Endothelial cell of umbilical vein (primary cell): ENCODE measurements around the gene PGAM5. TPM values are rescaled to one million over a fixed set of nuclear protein-coding genes. Genes with fewer than 3 reads are reported as not detected.

Experiments used
- BruUV-seq: library from RNA; stranded (reverse); fragments of 400-500 nt; replicated peaks from 2 replicates; lab custom pipeline; 2021; lab: Mats Ljungman, UMichigan
- CTCF ChIA-PET: fragments of 300-600, 350-600 bp; sonication (Branson Sonifier 250); formaldehyde crosslinking; loops from one replicate; lab custom pipeline; 2021; ENCODE audit warnings: antibody characterized with exemption, inconsistent platforms; lab: Charles Lee
- POLR2A ChIA-PET: fragments of 300-600, 350-600 bp; sonication (Branson Sonifier 250); formaldehyde crosslinking; loops from one replicate; lab custom pipeline; 2021; ENCODE audit warnings: antibody characterized with exemption, inconsistent platforms; lab: Charles Lee
- DNase-seq: peaks from one replicate; pipeline ENCODE4 v3.0.0-alpha.2; 2011; ENCODE audit warnings: low read depth, low spot score
- FAIRE-seq: peaks from 2 replicates; lab custom pipeline; 2011; peaks lifted over from hg19 to GRCh38; lab: Jason Lieb, UNC
- H2AFZ ChIP-seq: 2 replicates; pipeline ENCODE4 v1.6.0; 2012; ENCODE audit warnings: low read depth, low read length, control low read depth, inconsistent platforms
- H3K27ac ChIP-seq: 2 replicates; pipeline ENCODE4 v1.5.1; 2011; ENCODE audit warnings: low read depth, mild to moderate bottlenecking, control low read depth, low read length, moderate library complexity; ENCODE audit not compliant: insufficient read depth
- H3K27me3 ChIP-seq, 2 experiments: 2 replicates each; pipeline versions ENCODE4 v1.6.0 to v1.6.1; 2011; ENCODE audit warnings: low read length in 2 of 2, mixed read lengths in 1 of 2; ENCODE audit not compliant: control insufficient read depth in 2 of 2, insufficient read depth in 2 of 2
- H3K36me3 ChIP-seq, 2 experiments: 2 replicates in 1 of 2; 3 replicates in 1 of 2; pipeline ENCODE4 v1.5.1; 2011; ENCODE audit warnings: low read length in 2 of 2, mild to moderate bottlenecking in 1 of 2, moderate library complexity in 1 of 2; ENCODE audit not compliant: control insufficient read depth in 2 of 2, insufficient read depth in 2 of 2; ENCODE audit errors: extremely low read depth in 1 of 2
- H3K4me1 ChIP-seq: 3 replicates; pipeline ENCODE4 v1.5.1; 2011; ENCODE audit warnings: mild to moderate bottlenecking, low read length; ENCODE audit not compliant: control insufficient read depth, insufficient read depth; ENCODE audit errors: extremely low read depth
- H3K4me2 ChIP-seq: 2 replicates; pipeline ENCODE4 v1.6.1; 2011; ENCODE audit warnings: low read length, control low read depth, mixed read lengths; ENCODE audit not compliant: insufficient read depth
- H3K4me3 ChIP-seq, 3 experiments: fragments of 200-600 bp in 1 of 3; sonication (generic), shearing (Covaris generic) in 1 of 3; replicated peaks in 1 of 3; 2 replicates each; pipeline ENCODE4 v1.5.1; 2011 to 2016; ENCODE audit warnings: control low read depth in 3 of 3, low read length in 3 of 3, mild to moderate bottlenecking in 2 of 3, inconsistent platforms in 1 of 3, low read depth in 1 of 3, moderate library complexity in 1 of 3; ENCODE audit not compliant: insufficient read depth in 1 of 3
- H3K79me2 ChIP-seq: 2 replicates; pipeline ENCODE4 v1.6.0; 2012; ENCODE audit warnings: low read length, inconsistent platforms; ENCODE audit not compliant: control insufficient read depth, insufficient read depth
- H3K9ac ChIP-seq: replicated peaks from 2 replicates; pipeline ENCODE3; 2011; ENCODE audit warnings: low read length, control low read depth; ENCODE audit not compliant: insufficient read depth; ENCODE audit errors: extremely low read depth
- H3K9me1 ChIP-seq: replicated peaks from 3 replicates; pipeline ENCODE4 v1.6.0; 2011; ENCODE audit warnings: mild to moderate bottlenecking, low read length; ENCODE audit not compliant: control insufficient read depth, insufficient read depth; ENCODE audit errors: extremely low read depth
- H3K9me3 ChIP-seq: replicated peaks from 2 replicates; pipeline ENCODE4 v1.5.1; 2012; ENCODE audit warnings: low read length, inconsistent platforms; ENCODE audit not compliant: control insufficient read depth, insufficient read depth
- H4K20me1 ChIP-seq: replicated peaks from 2 replicates; pipeline ENCODE3; 2011; ENCODE audit warnings: mild to moderate bottlenecking, low read length; ENCODE audit not compliant: control insufficient read depth, insufficient read depth; ENCODE audit errors: extremely low read depth
- EZH2 ChIP-seq: IDR thresholded peaks from 2 replicates; pipeline ENCODE4 v1.6.1; 2012; ENCODE audit warnings: borderline replicate concordance, low read depth, mild to moderate bottlenecking, moderate library complexity, low read length, inconsistent platforms; ENCODE audit not compliant: severe bottlenecking
- FOS ChIP-seq: IDR thresholded peaks from 2 replicates; pipeline ENCODE4 v1.6.1; 2011; ENCODE audit warnings: mild to moderate bottlenecking, low read length, moderate library complexity, borderline replicate concordance; ENCODE audit not compliant: insufficient read depth
- GATA2 ChIP-seq: IDR thresholded peaks from 2 replicates; pipeline ENCODE4 v1.7.0; 2011; ENCODE audit warnings: low read depth, mild to moderate bottlenecking, moderate library complexity, mixed read lengths, low read length; ENCODE audit not compliant: insufficient read length, insufficient read depth
- JUN ChIP-seq: IDR thresholded peaks from 2 replicates; pipeline ENCODE4 v1.6.1; 2011; ENCODE audit warnings: borderline replicate concordance, low read depth; ENCODE audit not compliant: insufficient read length, insufficient read depth
- MYC ChIP-seq: IDR thresholded peaks from one replicate; pipeline ENCODE4 v1.6.1; 2011; ENCODE audit warnings: mild to moderate bottlenecking, low read depth, low read length
- POLR2A ChIP-seq: IDR thresholded peaks from 2 replicates; pipeline ENCODE4 v1.6.1; 2012; ENCODE audit warnings: low read depth, mild to moderate bottlenecking, control low read depth, low read length
- POLR2AphosphoS5 ChIP-seq: IDR thresholded peaks from 2 replicates; pipeline ENCODE4 v1.6.1; 2012; ENCODE audit warnings: low read depth, mild to moderate bottlenecking, control low read depth, low read length, moderate library complexity; ENCODE audit not compliant: insufficient read depth
- dilution Hi-C: fragments of 300-500 bp; cut with MboI; formaldehyde crosslinking; loops from one replicate; pipeline ENCODE4 v1.15.0; 2019; ENCODE audit warnings: low sequenced_read_pairs; ENCODE audit not compliant: extremely low pct_ligation_motif_present
- intact Hi-C: fragments of 100-400 bp; cut with micrococcal nuclease; formaldehyde crosslinking; loops from one replicate; pipeline ENCODE4 v1.10.0; 2022
- polyA plus RNA-seq, 4 experiments: library from polyadenylated mRNA; depleted of rRNA in 3 of 4; stranded (reverse) in 3 of 4; unstranded in 1 of 4; fragments of >200 nt; gene quantifications; 2 replicates each; pipeline versions ENCODE4 v1.2.1 to v1.2.3, GENCODE V29; 2011 to 2012; ENCODE audit warnings: missing spikeins in 1 of 4
- total RNA-seq: library from RNA; stranded (reverse); gene quantifications from 2 replicates; pipeline ENCODE4 v1.2.3, GENCODE V29; 2021
- TF ChIP-seq, protein P1 (sequence below): IDR thresholded peaks from 2 replicates; pipeline ENCODE4 v1.6.1; 2011; ENCODE audit not compliant: insufficient read depth, insufficient read length
- TF ChIP-seq, protein P2 (sequence below), 2 donors: IDR thresholded peaks; 1 replicate in 1 of 2; 2 replicates in 1 of 2; pipeline ENCODE4 v1.5.1; 2011; ENCODE audit warnings: low read length in 2 of 2, mild to moderate bottlenecking in 2 of 2, moderate library complexity in 2 of 2, control low read depth in 1 of 2, inconsistent platforms in 1 of 2, low read depth in 1 of 2; ENCODE audit not compliant: insufficient read depth in 1 of 2; ENCODE audit errors: extremely low read depth in 1 of 2

Gene PGAM5
- total and polyA plus RNA-seq, 2 donors (not counting 3 experiments of a cell fraction or from before 2014, with no cell fraction given), result 23.1 to 52.8 TPM

DNA sequence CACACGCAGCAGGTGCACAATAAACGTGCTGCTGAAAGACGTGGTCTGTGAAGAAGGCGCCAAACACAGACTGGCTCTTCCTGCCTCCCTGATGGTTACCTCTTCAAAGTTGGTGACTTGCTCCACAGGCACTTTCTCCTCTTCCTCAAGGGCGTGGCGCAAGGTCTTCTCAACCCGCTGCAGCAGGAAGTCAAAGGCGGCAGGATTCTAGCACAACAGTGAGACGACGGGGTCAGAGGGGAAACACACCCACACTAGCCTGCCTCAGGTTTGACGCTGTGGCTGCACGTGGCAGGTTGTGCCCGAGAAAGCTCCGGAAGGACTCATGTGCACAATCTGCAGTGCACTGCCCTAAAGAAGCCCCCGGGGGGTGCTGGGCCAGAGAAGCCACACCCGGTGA, 38.5 kb upstream of the PGAM5 start:
- intact Hi-C loops (no loop called here), dilution Hi-C loops (no loop called here)
- Histone ChIP-seq H3K9me3 (no peaks in the 10 kb centered on the region), H3K27me3 (no peaks in the 10 kb centered on the region), H3K36me3 (peaks cover 0 to 28% of the 10 kb centered on the region in 2 experiments), H3K9ac (no peak overlapping the region), H3K9me1 (no peaks in the 10 kb centered on the region), H3K4me1 (peaks cover 3% of the 10 kb centered on the region), H3K27ac (no peak overlapping the region), H4K20me1 (no peaks in the 10 kb centered on the region), H3K4me2 (no peak overlapping the region), H3K4me3 (no peak overlapping the region), H3K79me2 (no peaks in the 10 kb centered on the region), H2AFZ (no peak overlapping the region)
- ChIA-PET CTCF (no interaction called here), POLR2A (no interaction called here)
- TF ChIP-seq POLR2A, result no peak
- TF ChIP-seq, protein P1, sequence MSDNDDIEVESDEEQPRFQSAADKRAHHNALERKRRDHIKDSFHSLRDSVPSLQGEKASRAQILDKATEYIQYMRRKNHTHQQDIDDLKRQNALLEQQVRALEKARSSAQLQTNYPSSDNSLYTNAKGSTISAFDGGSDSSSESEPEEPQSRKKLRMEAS, result no peak
- no peak for TF ChIP-seq GATA2
- no peak for TF ChIP-seq FOS
- TF ChIP-seq JUN, result no peak
- no peak for TF ChIP-seq MYC
- TF ChIP-seq, protein P2, sequence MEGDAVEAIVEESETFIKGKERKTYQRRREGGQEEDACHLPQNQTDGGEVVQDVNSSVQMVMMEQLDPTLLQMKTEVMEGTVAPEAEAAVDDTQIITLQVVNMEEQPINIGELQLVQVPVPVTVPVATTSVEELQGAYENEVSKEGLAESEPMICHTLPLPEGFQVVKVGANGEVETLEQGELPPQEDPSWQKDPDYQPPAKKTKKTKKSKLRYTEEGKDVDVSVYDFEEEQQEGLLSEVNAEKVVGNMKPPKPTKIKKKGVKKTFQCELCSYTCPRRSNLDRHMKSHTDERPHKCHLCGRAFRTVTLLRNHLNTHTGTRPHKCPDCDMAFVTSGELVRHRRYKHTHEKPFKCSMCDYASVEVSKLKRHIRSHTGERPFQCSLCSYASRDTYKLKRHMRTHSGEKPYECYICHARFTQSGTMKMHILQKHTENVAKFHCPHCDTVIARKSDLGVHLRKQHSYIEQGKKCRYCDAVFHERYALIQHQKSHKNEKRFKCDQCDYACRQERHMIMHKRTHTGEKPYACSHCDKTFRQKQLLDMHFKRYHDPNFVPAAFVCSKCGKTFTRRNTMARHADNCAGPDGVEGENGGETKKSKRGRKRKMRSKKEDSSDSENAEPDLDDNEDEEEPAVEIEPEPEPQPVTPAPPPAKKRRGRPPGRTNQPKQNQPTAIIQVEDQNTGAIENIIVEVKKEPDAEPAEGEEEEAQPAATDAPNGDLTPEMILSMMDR (IDR thresholded peaks at IDR 0.05; ENCODE audit: extremely low read depth in 1 of 2, insufficient read depth in 1 of 2, low read depth in 1 of 2, low read length in 2 of 2), result no peak
- no peak for TF ChIP-seq POLR2AphosphoS5
- TF ChIP-seq EZH2, result no peak
- BruUV-seq, result no TSS peak
- DNase-seq (no peak), FAIRE-seq (no peak)
